Upper lobe of left lung (tissue), 6 donors: ENCODE measurements around the gene CCM2. TPM values are rescaled to one million over a fixed set of nuclear protein-coding genes. Genes with fewer than 3 reads are reported as not detected.

ENCODE experiments used
- ATAC-seq, 2 donors: fragments of 200-7000 bp; cut with Tn5 transposase; one replicate each; pipeline ENCODE4 v1.9.1; 2022; ENCODE audit warnings: mild to moderate bottlenecking in 2 of 2, moderate library complexity in 2 of 2; ENCODE audit not compliant: low FRiP score in 2 of 2
- DNase-seq, 2 donors: peaks; one replicate each; pipeline ENCODE4 v3.0.0-alpha.2; 2019 to 2020
- H3K27ac ChIP-seq, 4 donors: fragments of 200-600 bp; sonication (generic); one replicate each; pipeline ENCODE4 v1.5.1; 2016 to 2019
- H3K27me3 ChIP-seq, 4 donors: fragments of 200-600 bp; sonication (generic); one replicate each; pipeline ENCODE4 v1.5.1; 2017 to 2019
- H3K36me3 ChIP-seq, 4 donors: fragments of 200-600 bp; sonication (generic); one replicate each; pipeline ENCODE4 v1.5.1; 2016 to 2019
- H3K4me1 ChIP-seq, 4 donors: fragments of 200-600 bp; sonication (generic); one replicate each; pipeline ENCODE4 v1.5.1; 2018 to 2019
- H3K4me3 ChIP-seq, 4 donors: fragments of 200-600 bp; sonication (generic); one replicate each; pipeline ENCODE4 v1.5.1; 2017 to 2019; ENCODE audit warnings: mild to moderate bottlenecking in 2 of 4, moderate library complexity in 1 of 4
- H3K9me3 ChIP-seq, 4 donors: fragments of 200-600 bp; sonication (generic); one replicate each; pipeline ENCODE4 v1.5.1; 2018 to 2019
- CTCF ChIP-seq, 6 experiments: fragments of 450-650 bp in 4 of 6; fragments of 200-600 bp in 2 of 6; sonication (generic) in 2 of 6; IDR thresholded peaks; one replicate each; pipeline ENCODE4 v1.5.1; 2016 to 2019; ENCODE audit warnings: antibody characterized with exemption in 6 of 6
- EP300 ChIP-seq, 4 donors: sonication (generic); formaldehyde crosslinking; IDR thresholded peaks; one replicate each; pipeline ENCODE4 v1.5.1; 2017; ENCODE audit warnings: antibody characterized with exemption in 4 of 4, control low read depth in 2 of 4
- POLR2A ChIP-seq, 4 donors: fragments of 450-650 bp; IDR thresholded peaks; one replicate each; pipeline ENCODE4 v1.5.1; 2016 to 2017; ENCODE audit warnings: antibody characterized with exemption in 4 of 4, mild to moderate bottlenecking in 2 of 4
- POLR2AphosphoS5 ChIP-seq, 2 donors: sonication (generic); formaldehyde crosslinking; IDR thresholded peaks; one replicate each; pipeline ENCODE4 v1.5.1; 2017; ENCODE audit warnings: antibody characterized with exemption in 2 of 2
- WGBS, 2 donors: methylation state at CpG; one replicate each; pipeline ENCODE4 v1.1.5; 2017 to 2018; 5-methylcytosine and 5-hydroxymethylcytosine counted together
- total RNA-seq, 6 donors: library from RNA; depleted of rRNA in 4 of 6; stranded (reverse); fragments of >200 nt in 4 of 6; gene quantifications; one replicate each; pipeline versions ENCODE4 v1.1.0 to v1.2.1, GENCODE V29; 2016 to 2021
- donor health status: DM: no; HTN: no; CAD: no; lungs with moderate emphysema.
- donor health status: DM: no; HTN: yes; CAD: no; lungs with severe emphysema.

Gene CCM2
- total RNA-seq, 6 donors from 2014 or later = 30.9 to 63.9 (median 46.8) TPM

- Histone ChIP-seq H3K4me3 (peak within 1 kb of the TSS; percentile 31 to 68 (median 58)), H3K4me1 (peaks cover 0 to 17% (median 13%) of the 10 kb centered on the region in 4 donors), H3K9me3 (no peaks in the 10 kb centered on the region), H3K27ac (peak within 1 kb of the TSS in 3 of 4 donors; percentile 60 to 71 (median 61)), H3K27me3 (peaks cover 0 to 15% (median 6%) of the 10 kb centered on the region in 4 donors), H3K36me3 (no peaks in the 10 kb centered on the region)
- ATAC-seq = peak; percentile 35 to 91
- WGBS, 2 donors = 0 to 4% methylated on average over 6 to 17 of the region's 50 CpGs
- TF ChIP-seq POLR2A (IDR thresholded peaks at IDR 0.05) (no peak), CTCF (IDR thresholded peaks at IDR 0.05) (no peak), EP300 (IDR thresholded peaks at IDR 0.05) (no peak), POLR2AphosphoS5 (IDR thresholded peaks at IDR 0.05) (peak in 1 of 2 donors; percentile 28)
- peak in 1 of 2 donors; percentile 92 for DNase-seq
Measured at GRCh38 chr7:45088821-45089340, 88.9 kb downstream of the CCM2 start, which contains the start of gene NACAD. Gene NACAD, minus strand, starts transcription at chr7:45088969. Its CDS starts 75 bp downstream, at chr7:45088894.

DNA sequence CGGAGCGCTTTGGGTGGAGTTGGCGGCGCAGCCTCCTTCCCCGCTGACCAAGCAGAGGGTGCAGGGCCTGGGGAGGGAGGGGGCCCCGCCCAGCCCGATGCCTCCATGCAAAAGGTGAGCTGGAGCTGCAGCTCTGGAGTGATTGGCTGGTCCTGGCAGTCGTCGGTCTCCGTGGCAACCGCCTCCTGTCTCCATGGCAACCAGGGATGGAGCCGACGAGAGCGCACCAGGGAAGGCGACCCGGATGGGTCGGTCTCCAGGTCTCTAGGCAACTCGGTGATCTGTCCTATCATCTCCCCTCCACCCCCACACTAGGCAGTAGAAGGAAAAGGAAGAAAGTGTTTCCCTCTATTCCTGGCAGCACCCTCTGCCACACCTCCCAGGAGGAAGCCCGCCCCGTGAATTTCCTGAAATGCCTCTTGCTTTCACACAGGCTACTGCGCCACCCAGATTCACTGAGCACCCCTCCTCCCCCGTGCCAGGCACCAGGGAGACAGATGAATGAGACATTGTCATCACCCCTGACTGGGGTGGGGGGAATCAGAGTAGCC is 89.4 kb downstream of the CCM2 start:
- Histone ChIP-seq H3K27me3 (peaks cover 0 to 15% (median 6%) of the 10 kb centered on the region in 4 donors), H3K36me3 (no peaks in the 10 kb centered on the region), H3K27ac (peak overlapping the region in 2 of 4 donors; percentile 61 to 71), H3K4me3 (peak overlapping the region; percentile 31 to 68 (median 58)), H3K9me3 (no peaks in the 10 kb centered on the region), H3K4me1 (peaks cover 0 to 17% (median 13%) of the 10 kb centered on the region in 4 donors)
- DNase-seq (peak in 1 of 2 donors; percentile 84), ATAC-seq (peak; percentile 16 to 58)
- 5 to 10% methylated on average over 11 to 22 of the region's 22 CpGs for WGBS, 2 donors
- TF ChIP-seq CTCF (IDR thresholded peaks at IDR 0.05) = no peak
- no peak for TF ChIP-seq POLR2A (IDR thresholded peaks at IDR 0.05)
- no peak for TF ChIP-seq EP300 (IDR thresholded peaks at IDR 0.05)
- TF ChIP-seq POLR2AphosphoS5 (IDR thresholded peaks at IDR 0.05) = no peak

GRCh38 chr7:45092100-45092930 is 92.3 kb downstream of the CCM2 start:
- H3K36me3 ChIP-seq = no peaks in the 10 kb centered on the region
- WGBS, 2 donors = 72 to 79% methylated on average over 7 of the region's 7 CpGs
- no peak overlapping the region for H3K4me3 ChIP-seq
- peaks cover 0 to 17% (median 13%) of the 10 kb centered on the region in 4 donors for H3K4me1 ChIP-seq
- H3K9me3 ChIP-seq = no peaks in the 10 kb centered on the region
- TF ChIP-seq CTCF (IDR thresholded peaks at IDR 0.05) (no peak), POLR2A (IDR thresholded peaks at IDR 0.05) (no peak), EP300 (IDR thresholded peaks at IDR 0.05) (no peak), POLR2AphosphoS5 (IDR thresholded peaks at IDR 0.05) (no peak)
- ATAC-seq (no peak), DNase-seq (no peak)
- H3K27ac ChIP-seq = no peak overlapping the region
- peaks cover 0 to 15% (median 6%) of the 10 kb centered on the region in 4 donors for H3K27me3 ChIP-seq

DNA sequence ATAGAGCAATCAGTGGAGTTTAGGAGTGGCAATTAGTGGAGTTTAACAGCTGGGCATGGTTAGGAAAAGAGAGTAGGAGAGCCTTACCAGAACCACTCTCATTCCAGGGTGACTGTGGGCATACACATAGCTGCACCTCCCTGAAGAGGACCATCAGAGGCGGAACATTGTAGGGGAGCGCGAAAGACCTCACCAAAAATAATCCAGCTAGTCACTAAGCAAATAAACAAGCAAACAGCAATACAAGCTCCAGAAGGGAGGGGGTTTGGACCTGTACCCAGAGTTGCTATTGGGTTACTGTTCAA is 92.9 kb downstream of the CCM2 start:
- Histone ChIP-seq H3K36me3 (no peaks in the 10 kb centered on the region), H3K27ac (no peak overlapping the region), H3K4me3 (no peak overlapping the region), H3K9me3 (no peaks in the 10 kb centered on the region), H3K27me3 (peaks cover 0 to 15% (median 6%) of the 10 kb centered on the region in 4 donors), H3K4me1 (peaks cover 0 to 17% (median 13%) of the 10 kb centered on the region in 4 donors)
- TF ChIP-seq POLR2AphosphoS5 (IDR thresholded peaks at IDR 0.05) = no peak
- TF ChIP-seq EP300 (IDR thresholded peaks at IDR 0.05) = no peak
- TF ChIP-seq POLR2A (IDR thresholded peaks at IDR 0.05) = no peak
- TF ChIP-seq CTCF (IDR thresholded peaks at IDR 0.05) = no peak
- ATAC-seq = no peak
- DNase-seq = no peak
- 79 to 82% methylated on average over 3 of the region's 3 CpGs for WGBS, 2 donors
